AG09319 (cell line): Measurements from ENCODE around the gene C1orf122.

Experiments used
- DNase-seq: peaks from one replicate; pipeline ENCODE4 v3.0.0-alpha.2; 2010; ENCODE audit warnings: low read depth; ENCODE audit errors: extremely low read depth
- CTCF ChIP-seq: IDR thresholded peaks from 2 replicates; pipeline ENCODE4 v1.5.1; 2011; ENCODE audit warnings: low read depth, mild to moderate bottlenecking, inconsistent platforms, low read length, moderate library complexity

C1orf122 gene

GRCh38 chr1:37821481-37821880 lies 13.9 kb downstream of the C1orf122 start:
- no peak for DNase-seq
- no peak for TF ChIP-seq CTCF

- TF ChIP-seq CTCF = no peak
- no peak for DNase-seq
Observed at GRCh38 chr1:37822906-37823815, 15.6 kb downstream of the C1orf122 start.

GRCh38 chr1:37824001-37824400 lies 16.4 kb downstream of the C1orf122 start:
- TF ChIP-seq CTCF = no peak
- DNase-seq = no peak

GRCh38 chr1:37825506-37825905 lies 17.9 kb downstream of the C1orf122 start:
- no peak for TF ChIP-seq CTCF
- no peak for DNase-seq

- no peak for TF ChIP-seq CTCF
- DNase-seq = no peak
Observed at GRCh38 chr1:37828410-37829074, 21.0 kb downstream of the C1orf122 start.

- no peak for DNase-seq
- no peak for TF ChIP-seq CTCF
Observed at GRCh38 chr1:37831109-37831508, 23.5 kb downstream of the C1orf122 start.

GRCh38 chr1:37831809-37832208 lies 24.2 kb downstream of the C1orf122 start:
- no peak for TF ChIP-seq CTCF
- no peak for DNase-seq
